GM12801 (cell line): ENCODE data around the gene NECTIN1.

ENCODE experiments used
- CTCF ChIP-seq: IDR thresholded peaks from one replicate; pipeline ENCODE4 v1.5.1; 2011; ENCODE audit warnings: control low read depth; ENCODE audit not compliant: insufficient read length; ENCODE audit errors: extremely low read depth

NECTIN1 gene

GRCh38 chr11:119614222-119615002 lies 114.6 kb downstream of the NECTIN1 start:
- no peak for TF ChIP-seq CTCF

- no peak for TF ChIP-seq CTCF
Measured at GRCh38 chr11:119612814-119613213, 116.2 kb downstream of the NECTIN1 start.

- no peak for TF ChIP-seq CTCF
Measured at GRCh38 chr11:119610836-119611426, 118.1 kb downstream of the NECTIN1 start.

- TF ChIP-seq CTCF: no peak
Measured at GRCh38 chr11:119608781-119609180, 120.2 kb downstream of the NECTIN1 start.

- TF ChIP-seq CTCF: no peak
Measured at GRCh38 chr11:119608201-119608600, 120.8 kb downstream of the NECTIN1 start.

GRCh38 chr11:119607726-119608125 lies 121.3 kb downstream of the NECTIN1 start:
- no peak for TF ChIP-seq CTCF

- no peak for TF ChIP-seq CTCF
Measured at GRCh38 chr11:119605137-119605665, 123.8 kb downstream of the NECTIN1 start.
